ENCODE measurements around the gene CHAF1A.
A peak's percentile ranks its signal among the peaks of the same experiment; 100 is the strongest.

Gene CHAF1A

DNA sequence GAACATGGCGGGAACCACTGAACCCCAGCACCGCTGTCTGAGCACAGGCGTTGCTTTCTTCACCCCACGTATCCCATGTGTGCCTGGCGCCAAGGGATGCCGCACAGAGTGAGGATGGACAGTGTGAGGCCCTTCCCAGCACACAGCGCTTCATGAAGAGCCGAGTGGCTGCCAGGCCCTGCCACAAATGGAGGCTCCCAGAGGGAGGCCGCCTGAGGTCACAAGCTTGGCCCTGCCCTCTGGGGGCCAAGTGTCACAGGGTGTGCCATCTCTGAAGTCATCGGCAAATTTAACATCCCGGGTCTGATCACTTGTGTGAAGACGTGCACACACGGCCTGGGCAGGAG lies 34.7 kb upstream of the CHAF1A start:
- TF ChIP-seq, protein P1, sequence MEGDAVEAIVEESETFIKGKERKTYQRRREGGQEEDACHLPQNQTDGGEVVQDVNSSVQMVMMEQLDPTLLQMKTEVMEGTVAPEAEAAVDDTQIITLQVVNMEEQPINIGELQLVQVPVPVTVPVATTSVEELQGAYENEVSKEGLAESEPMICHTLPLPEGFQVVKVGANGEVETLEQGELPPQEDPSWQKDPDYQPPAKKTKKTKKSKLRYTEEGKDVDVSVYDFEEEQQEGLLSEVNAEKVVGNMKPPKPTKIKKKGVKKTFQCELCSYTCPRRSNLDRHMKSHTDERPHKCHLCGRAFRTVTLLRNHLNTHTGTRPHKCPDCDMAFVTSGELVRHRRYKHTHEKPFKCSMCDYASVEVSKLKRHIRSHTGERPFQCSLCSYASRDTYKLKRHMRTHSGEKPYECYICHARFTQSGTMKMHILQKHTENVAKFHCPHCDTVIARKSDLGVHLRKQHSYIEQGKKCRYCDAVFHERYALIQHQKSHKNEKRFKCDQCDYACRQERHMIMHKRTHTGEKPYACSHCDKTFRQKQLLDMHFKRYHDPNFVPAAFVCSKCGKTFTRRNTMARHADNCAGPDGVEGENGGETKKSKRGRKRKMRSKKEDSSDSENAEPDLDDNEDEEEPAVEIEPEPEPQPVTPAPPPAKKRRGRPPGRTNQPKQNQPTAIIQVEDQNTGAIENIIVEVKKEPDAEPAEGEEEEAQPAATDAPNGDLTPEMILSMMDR (IDR thresholded peaks at IDR 0.05) = no peak
- H3K27ac ChIP-seq = no peak overlapping the region

- H3K27ac ChIP-seq = no peak overlapping the region
- TF ChIP-seq, protein P1 (IDR thresholded peaks at IDR 0.05) = no peak
- TF ChIP-seq ZFX (IDR thresholded peaks at IDR 0.05; ENCODE audit: borderline replicate concordance) = no peak
Measured at GRCh38 chr19:4368128-4368820, 34.2 kb upstream of the CHAF1A start.

- H3K27ac ChIP-seq = no peak overlapping the region
- TF ChIP-seq, protein P1 (IDR thresholded peaks at IDR 0.05) = no peak
- TF ChIP-seq ZFX (IDR thresholded peaks at IDR 0.05; ENCODE audit: borderline replicate concordance) = no peak
Measured at GRCh38 chr19:4369109-4369887, 33.1 kb upstream of the CHAF1A start.

- H3K27ac ChIP-seq = no peak overlapping the region
- TF ChIP-seq ZFX (IDR thresholded peaks at IDR 0.05; ENCODE audit: borderline replicate concordance) = no peak
- TF ChIP-seq, protein P1 (IDR thresholded peaks at IDR 0.05) = peak; percentile 23; the same call in 1 of the 2 replicates
Measured at GRCh38 chr19:4369888-4370260, 32.6 kb upstream of the CHAF1A start.

- TF ChIP-seq, protein P1 (IDR thresholded peaks at IDR 0.05) = no peak
- TF ChIP-seq ZFX (IDR thresholded peaks at IDR 0.05; ENCODE audit: borderline replicate concordance) = no peak
- H3K27ac ChIP-seq = no peak overlapping the region
Measured at GRCh38 chr19:4370418-4371041, 31.9 kb upstream of the CHAF1A start.

GRCh38 chr19:4371247-4372164 lies 30.9 kb upstream of the CHAF1A start:
- H3K27ac ChIP-seq = no peak overlapping the region
- no peak for TF ChIP-seq ZFX (IDR thresholded peaks at IDR 0.05; ENCODE audit: borderline replicate concordance)
- TF ChIP-seq, protein P1 (IDR thresholded peaks at IDR 0.05) = no peak

Measured in 22Rv1 (cell line).